RWPE2 (cell line): ENCODE data around the gene COPE.
A peak's percentile ranks its signal among the peaks of the same experiment; 100 is the strongest.

Experiments used
- ATAC-seq: fragments of 200-7000 bp; cut with Tn5 transposase; 3 replicates; pipeline ENCODE4 v1.9.1; 2021; ENCODE audit warnings: low read depth
- DNase-seq: peaks from one replicate; pipeline ENCODE4 v3.0.0-alpha.2; 2020; ENCODE audit warnings: low spot score
- H3K27ac ChIP-seq: fragments of 450-650 bp; 2 replicates; pipeline ENCODE4 v1.5.1; 2017; ENCODE audit warnings: mild to moderate bottlenecking; ENCODE audit not compliant: poor library complexity, severe bottlenecking
- H3K27me3 ChIP-seq: fragments of 250-450 bp; sonication (Bioruptor Pico); 2 replicates; pipeline ENCODE4 v1.5.1; 2021; ENCODE audit warnings: mild to moderate bottlenecking, moderate library complexity; ENCODE audit not compliant: insufficient read depth, poor library complexity, severe bottlenecking
- H3K36me3 ChIP-seq: fragments of 250-450 bp; sonication (Bioruptor Pico); 2 replicates; pipeline ENCODE4 v1.5.1; 2020; ENCODE audit warnings: low read depth, mild to moderate bottlenecking, moderate library complexity
- H3K4me1 ChIP-seq: fragments of 250-450 bp; sonication (Bioruptor Pico); 2 replicates; pipeline ENCODE4 v1.5.1; 2021; ENCODE audit warnings: mild to moderate bottlenecking, moderate library complexity; ENCODE audit not compliant: insufficient read depth, poor library complexity, severe bottlenecking
- H3K4me3 ChIP-seq: fragments of 250-450 bp; sonication (Bioruptor Pico); 2 replicates; pipeline ENCODE4 v1.5.1; 2021; ENCODE audit warnings: mild to moderate bottlenecking, moderate library complexity; ENCODE audit not compliant: severe bottlenecking
- H3K9me3 ChIP-seq: fragments of 250-450 bp; sonication (Bioruptor Pico); 2 replicates; pipeline ENCODE4 v1.5.1; 2021; ENCODE audit warnings: mild to moderate bottlenecking, moderate library complexity; ENCODE audit not compliant: severe bottlenecking
- CTCF ChIP-seq: fragments of 450-650 bp; IDR thresholded peaks from one replicate; pipeline ENCODE4 v1.5.1; 2017; ENCODE audit warnings: mild to moderate bottlenecking, moderate library complexity; ENCODE audit not compliant: poor library complexity, severe bottlenecking

COPE gene

GRCh38 chr19:18853755-18854427 is 65.3 kb downstream of the COPE start:
- Histone ChIP-seq H3K4me3 (no peak overlapping the region), H3K4me1 (peaks cover 14% of the 10 kb centered on the region), H3K36me3 (peaks cover 97% of the 10 kb centered on the region), H3K9me3 (no peaks in the 10 kb centered on the region), H3K27ac (no peak overlapping the region), H3K27me3 (no peaks in the 10 kb centered on the region)
- ATAC-seq (0 out of 3 replicates have a peak, but pooled peaks have one; percentile 11), DNase-seq (peak; percentile 66)
- no peak for TF ChIP-seq CTCF

- DNase-seq (peak; percentile 36), ATAC-seq (no peak)
- Histone ChIP-seq H3K27ac (no peak overlapping the region), H3K9me3 (no peaks in the 10 kb centered on the region), H3K4me3 (no peak overlapping the region), H3K36me3 (peaks cover 97% of the 10 kb centered on the region), H3K27me3 (no peaks in the 10 kb centered on the region), H3K4me1 (peaks cover 19% of the 10 kb centered on the region)
- TF ChIP-seq CTCF, result no peak
Observed at GRCh38 chr19:18852648-18853047, 66.5 kb downstream of the COPE start.

GRCh38 chr19:18851673-18852325 is 67.4 kb downstream of the COPE start:
- ATAC-seq (no peak), DNase-seq (peak; percentile 46)
- H3K27me3 ChIP-seq, result no peaks in the 10 kb centered on the region
- peaks cover 97% of the 10 kb centered on the region for H3K36me3 ChIP-seq
- H3K9me3 ChIP-seq, result no peaks in the 10 kb centered on the region
- no peak overlapping the region for H3K4me3 ChIP-seq
- H3K27ac ChIP-seq, result no peak overlapping the region
- no peak for TF ChIP-seq CTCF
- peaks cover 19% of the 10 kb centered on the region for H3K4me1 ChIP-seq

GRCh38 chr19:18850471-18851375 is 68.5 kb downstream of the COPE start:
- peaks cover 86% of the 10 kb centered on the region for H3K36me3 ChIP-seq

More at GRCh38 chr19:18850471-18851375, 68.5 kb downstream of the COPE start:
- H3K9me3 ChIP-seq, result no peaks in the 10 kb centered on the region
- H3K27ac ChIP-seq, result no peak overlapping the region
- H3K4me3 ChIP-seq, result no peak overlapping the region
- peaks cover 19% of the 10 kb centered on the region for H3K4me1 ChIP-seq
- ATAC-seq (no peak), DNase-seq (peak; percentile 56)
- H3K27me3 ChIP-seq, result no peaks in the 10 kb centered on the region
- TF ChIP-seq CTCF, result no peak
